Hematopoietic multipotent progenitor cell treated with erythropoietin and hydrocortisone succinate and interleukin-3 and kit ligand, for 15 days (in vitro differentiated cells): ENCODE measurements around the gene MRPL48.
"Not testable (repeated sequence)": the region's sequence is repeated elsewhere in the genome, so short reads cannot be mapped to it uniquely, and the experiment has no call there.

Experiments
- DNase-seq: peaks from one replicate; pipeline ENCODE4 v3.0.0-alpha.2; 2015; ENCODE audit warnings: low spot score

The MRPL48 gene

DNA sequence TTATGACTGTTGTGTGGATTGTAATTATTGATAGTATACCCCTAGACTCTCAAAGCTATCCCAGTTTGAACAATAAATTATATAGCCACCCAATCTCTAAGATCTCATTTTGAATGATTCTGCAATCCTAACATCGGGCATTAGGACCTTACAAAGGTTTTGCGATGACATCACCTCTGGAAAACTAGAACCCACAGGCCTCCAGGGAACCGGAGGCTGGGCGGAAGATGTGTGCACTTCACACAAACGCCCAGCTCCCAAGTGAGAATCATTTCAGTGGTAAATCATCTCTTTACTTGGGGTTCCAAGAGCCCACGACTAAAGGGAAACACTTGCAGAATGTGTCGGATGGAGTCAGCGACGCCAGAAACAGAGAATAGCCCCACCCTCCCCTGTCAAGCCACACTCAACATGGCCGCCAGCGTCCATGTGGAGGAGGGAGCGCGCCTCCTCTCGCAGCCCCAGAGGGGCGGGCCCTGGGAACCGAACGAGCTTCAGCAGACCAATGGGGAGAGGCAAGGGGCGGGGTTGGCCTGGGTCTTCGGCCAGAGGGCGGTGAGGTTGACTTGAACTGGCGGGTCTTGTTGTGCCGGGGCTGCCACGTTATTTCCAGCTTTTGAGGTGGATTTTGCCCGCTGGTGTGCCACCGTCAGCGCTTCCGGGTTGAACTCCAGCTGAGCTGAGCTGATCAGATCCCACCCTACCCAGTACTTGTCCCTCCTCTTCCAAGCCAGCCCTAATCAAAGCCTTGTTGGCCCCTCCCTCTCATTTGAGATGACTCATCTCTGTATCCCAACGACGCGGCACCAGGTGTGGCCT, 8.4 kb upstream of the MRPL48 start:
- DNase-seq: peak; percentile 97

GRCh38 chr11:73781303-73781702, 6.4 kb upstream of the MRPL48 start:
- DNase-seq: no peak

DNA sequence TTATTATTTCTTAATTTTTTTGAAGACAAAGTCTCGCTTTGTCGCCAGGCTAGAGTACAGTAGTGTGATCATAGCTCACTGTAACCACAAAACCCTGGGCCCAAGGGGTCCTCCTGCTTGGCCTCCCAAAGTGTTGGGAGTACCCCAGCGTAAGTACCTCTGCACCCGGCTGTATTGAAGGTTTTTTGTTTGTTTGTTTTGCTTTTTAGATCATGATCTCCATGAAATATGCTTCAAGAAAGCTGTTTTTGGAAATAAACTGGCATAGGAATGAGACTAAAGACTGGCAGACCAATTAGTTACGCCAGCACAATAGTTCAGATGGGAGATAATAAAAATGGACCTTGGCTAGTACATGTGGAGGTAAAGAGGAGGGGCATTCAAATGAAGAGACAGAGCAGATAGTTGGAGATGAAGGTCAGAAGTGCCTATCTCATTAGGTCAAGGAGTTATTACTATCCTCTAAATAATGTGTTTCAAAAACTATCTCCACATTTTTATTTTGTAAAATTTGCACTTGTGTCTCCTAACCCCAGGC, 4.1 kb upstream of the MRPL48 start:
- no peak for DNase-seq

DNA sequence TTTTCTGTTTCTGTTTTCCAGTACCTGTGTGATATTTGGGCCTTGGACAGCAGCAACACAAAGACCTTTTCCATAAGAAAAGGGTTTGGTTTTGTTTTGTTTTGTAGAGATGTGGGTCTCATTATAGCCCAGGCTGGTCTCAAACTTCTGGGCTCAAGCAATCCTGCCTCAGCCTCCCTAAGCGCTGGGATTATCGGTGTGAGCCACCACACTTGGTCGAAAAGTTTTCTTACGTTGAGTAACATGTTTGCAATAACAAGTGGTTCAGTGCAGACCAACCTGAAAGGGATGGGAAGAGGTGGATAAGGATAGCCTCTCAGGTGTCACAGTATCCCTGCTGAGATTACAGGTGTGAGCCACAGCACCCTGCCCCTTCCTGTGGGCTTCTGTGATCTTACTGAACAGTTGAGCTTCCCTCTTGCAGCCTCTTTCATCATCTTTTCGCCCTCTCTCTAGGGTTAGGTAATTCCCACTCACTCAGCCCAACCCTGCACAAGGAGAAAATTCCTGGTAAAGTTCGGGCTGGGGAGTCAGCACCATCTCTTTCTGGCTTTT, 3.5 kb upstream of the MRPL48 start:
- DNase-seq: no peak

DNA sequence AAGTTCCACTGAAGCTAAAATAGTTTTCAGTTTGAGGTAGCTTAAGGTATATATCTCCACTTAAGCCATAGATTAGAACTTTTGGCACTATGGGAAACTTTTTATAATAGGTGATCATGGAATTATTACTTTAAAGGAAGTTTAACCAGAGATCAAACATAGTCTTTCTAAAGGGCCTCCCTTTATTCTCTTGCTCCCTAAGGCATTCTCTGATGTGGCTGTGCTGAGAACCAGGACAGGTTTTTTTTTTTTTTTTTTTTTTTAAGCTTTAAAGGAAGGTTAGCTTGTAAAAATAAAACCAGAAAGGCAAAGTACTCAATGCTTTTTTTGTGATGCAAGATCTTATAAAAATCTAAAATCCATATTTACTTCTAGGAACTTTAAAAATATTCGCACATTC, 2.9 kb upstream of the MRPL48 start:
- no peak for DNase-seq

DNA sequence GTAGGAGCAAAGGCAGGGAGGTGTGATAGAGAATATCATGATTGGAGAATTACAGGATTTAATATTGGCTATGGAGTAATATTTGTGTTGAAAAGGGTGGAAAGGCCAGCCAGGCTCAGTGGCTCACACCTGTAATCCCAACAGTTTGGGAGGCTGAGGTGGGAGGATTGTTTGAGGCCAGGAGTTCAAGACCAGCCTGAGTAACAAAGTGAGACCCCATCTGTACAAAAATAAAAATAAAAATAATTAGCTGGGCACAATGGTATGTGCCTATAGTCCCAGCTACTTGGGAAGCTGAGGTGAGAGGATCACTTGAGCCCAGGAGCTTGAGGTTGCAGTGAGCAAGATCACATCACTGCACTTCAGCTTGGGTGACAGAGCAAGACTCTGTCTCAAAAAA, 2.2 kb upstream of the MRPL48 start:
- not testable (repeated sequence) for DNase-seq

DNA sequence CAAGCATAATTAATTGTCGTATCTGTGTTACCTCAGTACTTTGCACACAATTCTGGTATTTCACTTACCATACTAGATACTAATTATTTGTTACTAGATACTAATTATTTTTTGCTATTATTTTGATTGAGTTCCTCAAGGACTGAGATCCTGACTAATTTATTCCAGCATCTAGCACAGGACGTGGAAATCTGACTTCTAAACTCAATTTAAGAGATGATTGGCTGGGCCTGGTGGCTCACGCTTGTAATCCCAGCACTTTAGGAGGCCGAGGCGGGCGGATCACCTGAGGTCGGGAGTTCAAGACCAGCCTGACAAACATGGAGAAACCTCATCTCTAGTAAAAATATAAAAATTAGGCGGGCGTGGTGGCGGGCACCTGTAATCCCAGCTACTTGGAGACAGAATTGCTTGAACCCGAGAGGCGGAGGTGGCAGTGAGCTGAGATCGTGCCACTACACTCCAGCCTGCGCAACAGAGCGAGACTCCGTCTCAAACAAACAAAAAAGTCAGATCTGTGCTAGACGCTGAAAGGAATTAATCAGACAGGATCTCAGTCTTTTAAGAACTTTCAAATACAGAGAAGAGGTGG, 527 bp upstream of the MRPL48 start:
- no peak for DNase-seq

DNA sequence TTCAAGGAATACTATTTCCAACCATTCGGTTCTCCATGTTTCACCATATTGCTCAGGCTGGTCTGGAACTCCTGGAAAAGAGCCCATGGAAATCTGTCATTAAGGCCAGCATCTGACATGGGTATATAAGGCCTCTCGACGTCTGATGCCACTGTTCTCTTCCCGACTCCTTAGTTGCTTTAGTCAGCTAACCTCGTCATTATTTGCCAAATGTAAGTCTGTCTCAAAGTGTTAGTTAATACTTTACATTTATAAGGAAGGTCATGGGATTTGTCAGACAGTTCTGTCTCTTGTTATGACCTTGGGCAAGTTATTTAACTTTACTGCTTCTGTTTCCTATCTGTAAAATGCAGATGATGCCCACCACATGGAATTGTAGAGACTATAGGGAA, 1.6 kb downstream of the MRPL48 start:
- no peak for DNase-seq

GRCh38 chr11:73792584-73792983, 4.9 kb downstream of the MRPL48 start:
- DNase-seq: no peak

DNA sequence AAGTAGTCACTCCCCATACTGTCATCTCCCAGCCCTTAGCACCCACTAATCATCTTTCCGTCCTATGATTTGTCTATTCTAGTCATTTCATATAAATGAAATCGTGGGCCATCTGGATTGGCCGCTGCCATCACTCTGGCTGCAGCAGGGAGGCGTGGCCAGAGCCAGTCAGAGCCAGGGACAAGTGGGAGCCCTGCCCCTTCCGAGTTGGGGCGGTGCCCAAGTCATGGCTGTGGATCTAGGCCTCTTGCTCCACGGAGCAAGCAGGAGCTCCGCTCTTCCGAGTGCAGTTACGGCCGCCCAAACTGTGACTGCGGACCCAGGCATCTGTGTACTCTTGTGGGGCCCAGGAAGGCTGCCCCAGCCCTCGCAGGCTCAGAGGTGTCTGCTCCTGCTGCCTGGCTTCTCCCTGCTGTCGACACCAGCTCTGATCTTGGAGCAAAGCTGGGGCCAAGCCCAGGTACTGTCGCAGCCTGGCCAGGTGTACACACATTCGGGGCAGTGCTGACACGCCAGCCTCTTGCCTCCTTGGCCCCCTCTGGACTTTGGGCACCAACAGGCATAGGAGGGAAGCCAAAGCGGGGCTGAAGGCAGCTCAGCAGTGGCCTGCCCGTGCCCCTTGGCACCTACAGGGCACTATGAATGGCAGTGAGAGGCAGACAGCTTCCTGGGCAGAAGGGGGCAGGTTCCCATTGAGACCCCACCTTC, 8.4 kb downstream of the MRPL48 start:
- DNase-seq: no peak

GRCh38 chr11:73797457-73797856, 9.8 kb downstream of the MRPL48 start:
- no peak for DNase-seq

DNA sequence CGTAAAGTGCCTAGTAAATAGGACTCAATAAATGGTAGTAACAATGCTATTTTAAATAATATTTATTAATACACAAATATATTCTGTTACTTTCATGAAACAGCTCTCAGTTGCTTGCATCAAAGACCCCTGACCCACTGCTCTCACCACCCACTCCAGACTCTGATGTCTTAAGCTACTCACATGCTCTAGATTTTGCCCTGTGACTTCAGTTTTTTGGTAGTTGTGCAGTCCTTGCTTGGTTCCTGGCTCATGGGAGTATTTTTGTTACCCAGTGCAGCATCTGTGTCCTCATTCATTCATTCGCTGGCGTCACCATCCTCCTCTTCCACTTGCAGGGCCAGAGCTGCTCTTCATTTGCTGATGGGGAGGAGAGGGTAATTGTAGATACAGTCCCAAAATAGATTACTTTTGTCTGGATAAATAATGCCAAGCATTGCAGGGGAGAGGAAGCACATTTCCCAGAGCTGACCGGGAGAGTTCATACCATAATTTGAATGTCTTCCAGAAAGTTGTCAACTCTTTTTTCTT, 12.7 kb downstream of the MRPL48 start:
- DNase-seq: no peak

GRCh38 chr11:73801136-73801535, 13.5 kb downstream of the MRPL48 start:
- no peak for DNase-seq

DNA sequence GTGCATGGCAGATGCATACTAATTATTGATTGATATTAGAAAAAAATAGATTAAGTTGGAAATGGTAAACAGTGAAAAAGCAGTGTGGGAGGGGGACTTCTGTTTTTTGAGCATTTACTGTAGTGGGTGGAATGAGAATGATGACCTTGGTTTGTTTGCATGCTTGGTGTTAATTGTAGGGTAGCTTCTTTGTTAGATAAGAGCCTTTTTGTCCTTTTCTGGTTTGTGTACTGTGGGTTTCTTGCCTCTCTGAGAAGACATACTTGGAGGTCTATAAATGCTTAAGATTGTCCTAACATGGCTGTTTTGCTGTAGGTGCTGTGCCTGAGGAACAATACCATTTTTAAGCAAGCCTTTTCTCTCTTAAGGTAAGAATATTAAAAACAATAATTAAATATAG, 17.0 kb downstream of the MRPL48 start:
- no peak for DNase-seq

- DNase-seq: no peak
These were observed 20.4 kb downstream of the MRPL48 start for GRCh38 chr11:73808052-73808451.

GRCh38 chr11:73810637-73811036, 23.0 kb downstream of the MRPL48 start:
- DNase-seq: no peak

DNA sequence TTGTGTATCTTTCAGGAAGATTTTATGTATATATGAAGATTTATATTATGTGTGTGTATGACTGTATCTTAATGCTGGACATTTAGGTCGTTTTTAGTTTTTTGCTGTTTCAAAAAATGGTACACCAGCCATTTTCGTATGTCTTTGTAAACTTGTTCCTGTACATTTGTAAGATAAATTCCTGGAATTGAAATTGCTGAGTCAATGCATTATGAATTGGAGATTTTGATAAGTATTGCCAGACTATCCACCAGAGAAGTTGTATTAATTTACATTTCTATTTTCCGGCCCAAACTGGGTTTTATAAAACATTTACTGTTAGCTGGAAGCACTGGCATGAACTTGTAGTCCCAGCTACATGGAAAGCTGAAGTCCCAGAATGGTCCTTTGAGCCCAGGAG, 24.6 kb downstream of the MRPL48 start:
- DNase-seq: peak; percentile 30

GRCh38 chr11:73814812-73815211, 27.1 kb downstream of the MRPL48 start:
- DNase-seq: no peak

DNA sequence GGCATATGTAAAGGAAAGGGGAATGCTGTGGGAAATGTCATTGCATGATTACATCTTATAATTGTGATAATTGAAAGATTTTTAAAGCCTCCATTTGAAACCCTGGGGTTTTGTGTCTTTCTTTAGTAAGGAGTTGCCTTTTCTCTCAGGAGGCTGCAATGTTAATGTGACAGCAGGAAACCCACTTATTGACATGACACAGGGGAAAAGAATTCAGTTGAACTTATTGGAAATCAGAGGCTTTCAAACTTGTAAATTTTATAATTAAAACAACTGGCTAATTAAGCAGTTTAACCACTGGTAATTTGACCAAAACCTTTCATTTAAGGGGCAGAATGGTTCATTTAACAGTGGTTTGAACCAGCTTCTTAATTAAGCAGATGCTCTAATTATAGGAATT, 31.2 kb downstream of the MRPL48 start:
- no peak for DNase-seq

GRCh38 chr11:73830261-73830660, 42.6 kb downstream of the MRPL48 start:
- no peak for DNase-seq

- DNase-seq: no peak
These were observed 45.4 kb downstream of the MRPL48 start for GRCh38 chr11:73833067-73833466.

DNA sequence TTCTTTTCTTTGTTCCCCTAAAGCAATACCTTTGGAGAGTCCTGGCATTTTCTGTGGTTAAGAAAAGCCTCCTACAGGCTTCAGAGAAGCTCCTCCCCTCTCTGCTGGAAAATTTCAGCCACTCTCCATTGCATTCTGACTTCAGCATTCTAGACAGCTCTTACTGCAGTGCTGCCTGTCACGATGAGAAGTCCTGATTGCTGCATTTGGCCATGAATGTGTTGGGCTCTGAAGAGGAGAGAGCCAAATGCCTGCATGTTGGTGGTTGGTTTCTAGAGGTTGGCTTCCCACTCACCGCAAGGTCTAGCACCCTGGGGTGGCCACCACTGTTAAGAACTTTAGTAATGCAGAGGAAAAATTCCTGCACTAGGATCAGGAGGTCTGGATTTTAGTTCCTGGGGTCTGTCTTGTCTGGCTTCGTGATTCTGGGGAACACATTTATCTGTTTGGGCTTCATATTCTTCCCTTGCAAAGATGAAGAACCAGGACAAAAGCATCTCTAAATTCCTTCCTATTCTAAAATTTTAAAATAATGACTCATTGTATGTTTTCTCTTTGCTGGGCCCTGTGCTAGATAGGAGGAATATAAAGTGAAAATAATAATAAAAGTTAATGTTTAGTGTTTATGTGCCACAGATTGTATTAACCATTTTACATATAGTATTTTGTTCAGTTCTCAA, 50.9 kb downstream of the MRPL48 start:
- no peak for DNase-seq
